GM23338 (cell line): Measurements from ENCODE around the gene SSTR4. TPM values are rescaled to one million over a fixed set of nuclear protein-coding genes. Genes with fewer than 3 reads are reported as not detected.
A peak's percentile ranks its signal among the peaks of the same experiment; 100 is the strongest.

Source experiments
- ATAC-seq: fragments of 200-7000 bp; cut with Tn5 transposase; 3 replicates; pipeline ENCODE4 v1.9.1; 2020
- DNase-seq: peaks from one replicate; pipeline ENCODE4 v3.0.0-alpha.2; 2015; ENCODE audit warnings: low spot score
- H2AFZ ChIP-seq: fragments of 200-600 bp; sonication (generic); 2 replicates; pipeline ENCODE4 v1.8.0; 2016; ENCODE audit warnings: antibody characterized with exemption, mild to moderate bottlenecking, moderate library complexity
- H3F3A ChIP-seq: fragments of 200-600 bp; sonication (generic); replicated peaks from 2 replicates; pipeline ENCODE4 v1.8.0; 2017; ENCODE audit warnings: antibody characterized with exemption, mixed run types, low read depth
- H3K27ac ChIP-seq: fragments of 200-600 bp; sonication (generic); 2 replicates; pipeline ENCODE4 v1.6.1; 2016; ENCODE audit warnings: low read depth
- H3K27me3 ChIP-seq: fragments of 200-600 bp; sonication (generic); 2 replicates; pipeline ENCODE4 v1.8.0; 2016; ENCODE audit warnings: mild to moderate bottlenecking, mixed run types, moderate library complexity; ENCODE audit not compliant: insufficient read depth
- H3K36me3 ChIP-seq: fragments of 200-600 bp; sonication (generic); 2 replicates; pipeline ENCODE4 v1.8.0; 2016; ENCODE audit warnings: mild to moderate bottlenecking; ENCODE audit not compliant: insufficient read depth
- H3K4me1 ChIP-seq: fragments of 200-600 bp; sonication (generic); 2 replicates; pipeline ENCODE4 v1.8.0; 2016; ENCODE audit warnings: mild to moderate bottlenecking, moderate library complexity; ENCODE audit not compliant: insufficient read depth
- H3K4me2 ChIP-seq: fragments of 200-600 bp; sonication (generic); 2 replicates; pipeline ENCODE4 v1.7.1; 2017; ENCODE audit warnings: mixed run types
- H3K4me3 ChIP-seq: fragments of 200-600 bp; sonication (generic); 2 replicates; pipeline ENCODE4 v1.6.1; 2016; ENCODE audit warnings: mixed run types
- H3K79me2 ChIP-seq: fragments of 200-600 bp; sonication (generic); replicated peaks from 2 replicates; pipeline ENCODE4 v1.8.0; 2017; ENCODE audit warnings: mild to moderate bottlenecking; ENCODE audit not compliant: insufficient read depth
- H3K9me2 ChIP-seq: fragments of 200-600 bp; sonication (generic); 2 replicates; pipeline ENCODE4 v1.8.0; 2017; ENCODE audit not compliant: insufficient read depth
- H4K20me1 ChIP-seq: fragments of 200-600 bp; sonication (generic); replicated peaks from 2 replicates; pipeline ENCODE4 v1.8.0; 2017; ENCODE audit warnings: mild to moderate bottlenecking; ENCODE audit not compliant: insufficient read depth
- H3K27ac Mint-ChIP-seq: 2 replicates; pipeline ENCODE4 v1.8.0; 2020; ENCODE audit warnings: inconsistent platforms, mild to moderate bottlenecking, moderate library complexity, mixed read lengths
- H3K27me3 Mint-ChIP-seq: 3 replicates; pipeline ENCODE4 v1.8.0; 2022; ENCODE audit warnings: low read depth, mild to moderate bottlenecking, moderate library complexity, mixed read lengths, inconsistent platforms; ENCODE audit not compliant: insufficient read depth, poor library complexity
- H3K36me3 Mint-ChIP-seq: 3 replicates; pipeline ENCODE4 v1.8.0; 2021; ENCODE audit warnings: low read depth, mild to moderate bottlenecking, inconsistent platforms, moderate library complexity, mixed read lengths
- H3K4me1 Mint-ChIP-seq: 3 replicates; pipeline ENCODE4 v1.8.0; 2020; ENCODE audit warnings: mild to moderate bottlenecking, inconsistent platforms, mixed read lengths
- H3K4me3 Mint-ChIP-seq: 3 replicates; pipeline ENCODE4 v1.8.0; 2021; ENCODE audit warnings: moderate library complexity, mild to moderate bottlenecking, inconsistent platforms, mixed read lengths
- H3K9me3 Mint-ChIP-seq: 3 replicates; pipeline ENCODE4 v1.8.0; 2020; ENCODE audit warnings: moderate library complexity, mild to moderate bottlenecking, inconsistent platforms, mixed read lengths
- CREB1 ChIP-seq: fragments of 250-450 bp; sonication (Bioruptor Pico); IDR thresholded peaks from 2 replicates; pipeline ENCODE4 v1.5.0; 2020; ENCODE audit warnings: low read depth, mild to moderate bottlenecking, moderate library complexity
- EZH2 ChIP-seq: fragments of 200-600 bp; sonication (generic); IDR thresholded peaks from one replicate; pipeline ENCODE4 v1.8.0; 2017; ENCODE audit warnings: antibody characterized with exemption, mild to moderate bottlenecking, low read depth; ENCODE audit not compliant: unreplicated experiment
- EZH2phosphoT487 ChIP-seq: fragments of 200-600 bp; sonication (generic); IDR thresholded peaks from one replicate; pipeline ENCODE4 v1.8.1; 2018; ENCODE audit warnings: antibody characterized with exemption; ENCODE audit not compliant: unreplicated experiment
- JUNB ChIP-seq: IDR thresholded peaks from one replicate; pipeline ENCODE4 v1.6.1; 2016; ENCODE audit warnings: antibody characterized with exemption; ENCODE audit not compliant: unreplicated experiment
- NANOG ChIP-seq: IDR thresholded peaks from 2 replicates; pipeline ENCODE4 v1.6.1; 2016; ENCODE audit warnings: antibody characterized with exemption, borderline replicate concordance
- POLR2AphosphoS5 ChIP-seq: IDR thresholded peaks from 2 replicates; pipeline ENCODE4 v1.6.1; 2016; ENCODE audit warnings: antibody characterized with exemption, low read depth
- STAT1 ChIP-seq: IDR thresholded peaks from one replicate; pipeline ENCODE4 v1.6.1; 2016; ENCODE audit warnings: antibody characterized with exemption; ENCODE audit not compliant: unreplicated experiment
- ZNF114 ChIP-seq: fragments of 250-450 bp; sonication (Bioruptor Pico); IDR thresholded peaks from 2 replicates; pipeline ENCODE4 v1.5.0; 2020; ENCODE audit warnings: mild to moderate bottlenecking, moderate library complexity
- ZNF331 ChIP-seq: fragments of 250-450 bp; sonication (Bioruptor Pico); IDR thresholded peaks from 2 replicates; pipeline ENCODE4 v1.5.0; 2020; ENCODE audit warnings: low read depth, mild to moderate bottlenecking, moderate library complexity
- polyA plus RNA-seq: library from polyadenylated mRNA; unstranded; fragments of >200 nt; fragmentation: Nextera tagmentation; extraction: Ambion mirVana; gene quantifications from 2 replicates; pipeline ENCODE4 v1.2.1, GENCODE V29; 2016
- total RNA-seq: library from RNA; depleted of rRNA; stranded (reverse); fragments of >200 nt; shearing (Covaris generic); gene quantifications from 2 replicates; pipeline ENCODE4 v1.2.3, GENCODE V29; 2014
- TF ChIP-seq, protein P1 (sequence below), 2 experiments: fragments of 200-600 bp in 1 of 2; sonication (generic) in 1 of 2; conservative IDR thresholded peaks; 2 replicates each; pipeline versions ENCODE4 v1.5.1 to v1.6.1; 2016 to 2017; ENCODE audit warnings: antibody characterized with exemption in 2 of 2, low read depth in 2 of 2, mild to moderate bottlenecking in 2 of 2, moderate library complexity in 1 of 2
- TF ChIP-seq, protein P2 (sequence below): IDR thresholded peaks from one replicate; pipeline ENCODE4 v1.6.1; 2018; ENCODE audit warnings: antibody characterized with exemption; ENCODE audit not compliant: unreplicated experiment
- TF ChIP-seq, protein P3 (sequence below): IDR thresholded peaks from 2 replicates; pipeline ENCODE4 v1.6.1; 2016; ENCODE audit warnings: antibody characterized with exemption
- TF ChIP-seq, protein P4 (sequence below): fragments of 250-450 bp; sonication (Bioruptor Pico); IDR thresholded peaks from 2 replicates; pipeline ENCODE4 v1.5.0; 2020; ENCODE audit warnings: mild to moderate bottlenecking, moderate library complexity

SSTR4 gene
- total and polyA plus RNA-seq, 2 experiments from 2014 or later, result not detected

DNA sequence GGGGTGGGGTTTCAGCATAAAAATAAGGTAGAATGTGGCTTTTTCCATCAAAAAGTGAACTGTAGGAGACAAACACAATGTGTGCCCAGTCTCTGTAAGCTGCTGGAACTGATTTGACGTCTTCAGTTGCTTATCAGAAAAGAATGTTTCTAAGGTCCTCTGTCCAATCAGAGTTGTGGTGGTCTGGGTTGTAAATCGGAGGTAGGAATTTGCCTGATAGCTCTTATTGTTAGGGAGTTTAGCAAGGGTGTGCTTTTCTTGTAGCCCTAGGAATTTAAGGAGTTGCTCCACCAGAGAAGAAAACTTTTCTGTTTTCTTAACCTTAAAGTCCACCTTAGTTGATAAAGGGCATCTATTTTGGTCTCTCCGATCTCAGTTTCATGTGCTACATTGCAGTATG is 10.4 kb upstream of the SSTR4 start:
- Histone ChIP-seq H3K9me2 (0 out of 2 replicates have a peak, but pooled peaks cover 6% of the 10 kb centered on the region), H4K20me1 (no peaks in the 10 kb centered on the region), H3F3A (no peaks in the 10 kb centered on the region), H3K27me3 (no peaks in the 10 kb centered on the region), H3K36me3 (no peaks in the 10 kb centered on the region), H2AFZ (peak overlapping the region; percentile 91; the same call in 1 of the 2 replicates), H3K4me2 (no peak overlapping the region), H3K4me1 (no peaks in the 10 kb centered on the region), H3K27ac (no peak overlapping the region), H3K79me2 (no peaks in the 10 kb centered on the region), H3K4me3 (no peak overlapping the region)
- DNase-seq (no peak), ATAC-seq (no peak)
- Mint-ChIP-seq H3K4me3 (no peak overlapping the region), H3K27me3 (no peaks in the 10 kb centered on the region), H3K27ac (no peak overlapping the region), H3K4me1 (no peaks in the 10 kb centered on the region), H3K9me3 (no peaks in the 10 kb centered on the region), H3K36me3 (no peaks in the 10 kb centered on the region)
- TF ChIP-seq EZH2, result no peak
- TF ChIP-seq NANOG, result no peak
- TF ChIP-seq, protein P1, sequence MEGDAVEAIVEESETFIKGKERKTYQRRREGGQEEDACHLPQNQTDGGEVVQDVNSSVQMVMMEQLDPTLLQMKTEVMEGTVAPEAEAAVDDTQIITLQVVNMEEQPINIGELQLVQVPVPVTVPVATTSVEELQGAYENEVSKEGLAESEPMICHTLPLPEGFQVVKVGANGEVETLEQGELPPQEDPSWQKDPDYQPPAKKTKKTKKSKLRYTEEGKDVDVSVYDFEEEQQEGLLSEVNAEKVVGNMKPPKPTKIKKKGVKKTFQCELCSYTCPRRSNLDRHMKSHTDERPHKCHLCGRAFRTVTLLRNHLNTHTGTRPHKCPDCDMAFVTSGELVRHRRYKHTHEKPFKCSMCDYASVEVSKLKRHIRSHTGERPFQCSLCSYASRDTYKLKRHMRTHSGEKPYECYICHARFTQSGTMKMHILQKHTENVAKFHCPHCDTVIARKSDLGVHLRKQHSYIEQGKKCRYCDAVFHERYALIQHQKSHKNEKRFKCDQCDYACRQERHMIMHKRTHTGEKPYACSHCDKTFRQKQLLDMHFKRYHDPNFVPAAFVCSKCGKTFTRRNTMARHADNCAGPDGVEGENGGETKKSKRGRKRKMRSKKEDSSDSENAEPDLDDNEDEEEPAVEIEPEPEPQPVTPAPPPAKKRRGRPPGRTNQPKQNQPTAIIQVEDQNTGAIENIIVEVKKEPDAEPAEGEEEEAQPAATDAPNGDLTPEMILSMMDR (conservative IDR thresholded peaks at IDR 0.05; ENCODE audit: low read depth in 2 of 2), result no peak
- TF ChIP-seq ZNF114, result no peak
- TF ChIP-seq, protein P2, sequence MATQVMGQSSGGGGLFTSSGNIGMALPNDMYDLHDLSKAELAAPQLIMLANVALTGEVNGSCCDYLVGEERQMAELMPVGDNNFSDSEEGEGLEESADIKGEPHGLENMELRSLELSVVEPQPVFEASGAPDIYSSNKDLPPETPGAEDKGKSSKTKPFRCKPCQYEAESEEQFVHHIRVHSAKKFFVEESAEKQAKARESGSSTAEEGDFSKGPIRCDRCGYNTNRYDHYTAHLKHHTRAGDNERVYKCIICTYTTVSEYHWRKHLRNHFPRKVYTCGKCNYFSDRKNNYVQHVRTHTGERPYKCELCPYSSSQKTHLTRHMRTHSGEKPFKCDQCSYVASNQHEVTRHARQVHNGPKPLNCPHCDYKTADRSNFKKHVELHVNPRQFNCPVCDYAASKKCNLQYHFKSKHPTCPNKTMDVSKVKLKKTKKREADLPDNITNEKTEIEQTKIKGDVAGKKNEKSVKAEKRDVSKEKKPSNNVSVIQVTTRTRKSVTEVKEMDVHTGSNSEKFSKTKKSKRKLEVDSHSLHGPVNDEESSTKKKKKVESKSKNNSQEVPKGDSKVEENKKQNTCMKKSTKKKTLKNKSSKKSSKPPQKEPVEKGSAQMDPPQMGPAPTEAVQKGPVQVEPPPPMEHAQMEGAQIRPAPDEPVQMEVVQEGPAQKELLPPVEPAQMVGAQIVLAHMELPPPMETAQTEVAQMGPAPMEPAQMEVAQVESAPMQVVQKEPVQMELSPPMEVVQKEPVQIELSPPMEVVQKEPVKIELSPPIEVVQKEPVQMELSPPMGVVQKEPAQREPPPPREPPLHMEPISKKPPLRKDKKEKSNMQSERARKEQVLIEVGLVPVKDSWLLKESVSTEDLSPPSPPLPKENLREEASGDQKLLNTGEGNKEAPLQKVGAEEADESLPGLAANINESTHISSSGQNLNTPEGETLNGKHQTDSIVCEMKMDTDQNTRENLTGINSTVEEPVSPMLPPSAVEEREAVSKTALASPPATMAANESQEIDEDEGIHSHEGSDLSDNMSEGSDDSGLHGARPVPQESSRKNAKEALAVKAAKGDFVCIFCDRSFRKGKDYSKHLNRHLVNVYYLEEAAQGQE, result no peak
- no peak for TF ChIP-seq STAT1
- TF ChIP-seq, protein P3, sequence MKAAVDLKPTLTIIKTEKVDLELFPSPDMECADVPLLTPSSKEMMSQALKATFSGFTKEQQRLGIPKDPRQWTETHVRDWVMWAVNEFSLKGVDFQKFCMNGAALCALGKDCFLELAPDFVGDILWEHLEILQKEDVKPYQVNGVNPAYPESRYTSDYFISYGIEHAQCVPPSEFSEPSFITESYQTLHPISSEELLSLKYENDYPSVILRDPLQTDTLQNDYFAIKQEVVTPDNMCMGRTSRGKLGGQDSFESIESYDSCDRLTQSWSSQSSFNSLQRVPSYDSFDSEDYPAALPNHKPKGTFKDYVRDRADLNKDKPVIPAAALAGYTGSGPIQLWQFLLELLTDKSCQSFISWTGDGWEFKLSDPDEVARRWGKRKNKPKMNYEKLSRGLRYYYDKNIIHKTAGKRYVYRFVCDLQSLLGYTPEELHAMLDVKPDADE, result no peak
- TF ChIP-seq, protein P4, sequence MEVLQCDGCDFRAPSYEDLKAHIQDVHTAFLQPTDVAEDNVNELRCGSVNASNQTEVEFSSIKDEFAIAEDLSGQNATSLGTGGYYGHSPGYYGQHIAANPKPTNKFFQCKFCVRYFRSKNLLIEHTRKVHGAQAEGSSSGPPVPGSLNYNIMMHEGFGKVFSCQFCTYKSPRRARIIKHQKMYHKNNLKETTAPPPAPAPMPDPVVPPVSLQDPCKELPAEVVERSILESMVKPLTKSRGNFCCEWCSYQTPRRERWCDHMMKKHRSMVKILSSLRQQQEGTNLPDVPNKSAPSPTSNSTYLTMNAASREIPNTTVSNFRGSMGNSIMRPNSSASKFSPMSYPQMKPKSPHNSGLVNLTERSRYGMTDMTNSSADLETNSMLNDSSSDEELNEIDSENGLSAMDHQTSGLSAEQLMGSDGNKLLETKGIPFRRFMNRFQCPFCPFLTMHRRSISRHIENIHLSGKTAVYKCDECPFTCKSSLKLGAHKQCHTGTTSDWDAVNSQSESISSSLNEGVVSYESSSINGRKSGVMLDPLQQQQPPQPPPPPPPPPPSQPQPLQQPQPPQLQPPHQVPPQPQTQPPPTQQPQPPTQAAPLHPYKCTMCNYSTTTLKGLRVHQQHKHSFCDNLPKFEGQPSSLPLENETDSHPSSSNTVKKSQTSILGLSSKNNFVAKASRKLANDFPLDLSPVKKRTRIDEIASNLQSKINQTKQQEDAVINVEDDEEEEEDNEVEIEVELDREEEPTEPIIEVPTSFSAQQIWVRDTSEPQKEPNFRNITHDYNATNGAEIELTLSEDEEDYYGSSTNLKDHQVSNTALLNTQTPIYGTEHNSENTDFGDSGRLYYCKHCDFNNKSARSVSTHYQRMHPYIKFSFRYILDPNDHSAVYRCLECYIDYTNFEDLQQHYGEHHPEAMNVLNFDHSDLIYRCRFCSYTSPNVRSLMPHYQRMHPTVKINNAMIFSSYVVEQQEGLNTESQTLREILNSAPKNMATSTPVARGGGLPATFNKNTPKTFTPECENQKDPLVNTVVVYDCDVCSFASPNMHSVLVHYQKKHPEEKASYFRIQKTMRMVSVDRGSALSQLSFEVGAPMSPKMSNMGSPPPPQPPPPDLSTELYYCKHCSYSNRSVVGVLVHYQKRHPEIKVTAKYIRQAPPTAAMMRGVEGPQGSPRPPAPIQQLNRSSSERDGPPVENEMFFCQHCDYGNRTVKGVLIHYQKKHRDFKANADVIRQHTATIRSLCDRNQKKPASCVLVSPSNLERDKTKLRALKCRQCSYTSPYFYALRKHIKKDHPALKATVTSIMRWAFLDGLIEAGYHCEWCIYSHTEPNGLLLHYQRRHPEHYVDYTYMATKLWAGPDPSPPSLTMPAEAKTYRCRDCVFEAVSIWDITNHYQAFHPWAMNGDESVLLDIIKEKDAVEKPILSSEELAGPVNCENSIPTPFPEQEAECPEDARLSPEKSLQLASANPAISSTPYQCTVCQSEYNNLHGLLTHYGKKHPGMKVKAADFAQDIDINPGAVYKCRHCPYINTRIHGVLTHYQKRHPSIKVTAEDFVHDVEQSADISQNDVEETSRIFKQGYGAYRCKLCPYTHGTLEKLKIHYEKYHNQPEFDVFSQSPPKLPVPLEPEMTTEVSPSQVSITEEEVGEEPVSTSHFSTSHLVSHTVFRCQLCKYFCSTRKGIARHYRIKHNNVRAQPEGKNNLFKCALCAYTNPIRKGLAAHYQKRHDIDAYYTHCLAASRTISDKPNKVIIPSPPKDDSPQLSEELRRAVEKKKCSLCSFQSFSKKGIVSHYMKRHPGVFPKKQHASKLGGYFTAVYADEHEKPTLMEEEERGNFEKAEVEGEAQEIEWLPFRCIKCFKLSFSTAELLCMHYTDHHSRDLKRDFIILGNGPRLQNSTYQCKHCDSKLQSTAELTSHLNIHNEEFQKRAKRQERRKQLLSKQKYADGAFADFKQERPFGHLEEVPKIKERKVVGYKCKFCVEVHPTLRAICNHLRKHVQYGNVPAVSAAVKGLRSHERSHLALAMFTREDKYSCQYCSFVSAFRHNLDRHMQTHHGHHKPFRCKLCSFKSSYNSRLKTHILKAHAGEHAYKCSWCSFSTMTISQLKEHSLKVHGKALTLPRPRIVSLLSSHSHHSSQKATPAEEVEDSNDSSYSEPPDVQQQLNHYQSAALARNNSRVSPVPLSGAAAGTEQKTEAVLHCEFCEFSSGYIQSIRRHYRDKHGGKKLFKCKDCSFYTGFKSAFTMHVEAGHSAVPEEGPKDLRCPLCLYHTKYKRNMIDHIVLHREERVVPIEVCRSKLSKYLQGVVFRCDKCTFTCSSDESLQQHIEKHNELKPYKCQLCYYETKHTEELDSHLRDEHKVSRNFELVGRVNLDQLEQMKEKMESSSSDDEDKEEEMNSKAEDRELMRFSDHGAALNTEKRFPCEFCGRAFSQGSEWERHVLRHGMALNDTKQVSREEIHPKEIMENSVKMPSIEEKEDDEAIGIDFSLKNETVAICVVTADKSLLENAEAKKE, result no peak
- TF ChIP-seq POLR2AphosphoS5, result no peak
- TF ChIP-seq ZNF331 (CRISPR knock-in tag), result no peak
- no peak for TF ChIP-seq JUNB
- no peak for TF ChIP-seq CREB1 (CRISPR knock-in tag)
- TF ChIP-seq EZH2phosphoT487, result no peak
